SU-DHL-6 (cell line): ENCODE measurements around the gene FRZB.

ENCODE experiments used
- EZH2phosphoT487 ChIP-seq: fragments of 200-600 bp; sonication (generic), shearing (Covaris generic); conservative IDR thresholded peaks from 2 replicates; pipeline ENCODE4 v1.6.1; 2018; ENCODE audit warnings: mild to moderate bottlenecking, antibody characterized with exemption, low read length, moderate library complexity, mixed read lengths
- TF ChIP-seq, protein P1 (sequence below): fragments of 200-600 bp; sonication (generic); IDR thresholded peaks from one replicate; pipeline ENCODE4 v1.5.1; 2017; ENCODE audit warnings: antibody characterized with exemption, mild to moderate bottlenecking, low read length, moderate library complexity; ENCODE audit not compliant: insufficient read depth, poor library complexity, severe bottlenecking

GRCh38 chr2:182907081-182907830 lies 40.8 kb upstream of the FRZB start:
- TF ChIP-seq, protein P1, sequence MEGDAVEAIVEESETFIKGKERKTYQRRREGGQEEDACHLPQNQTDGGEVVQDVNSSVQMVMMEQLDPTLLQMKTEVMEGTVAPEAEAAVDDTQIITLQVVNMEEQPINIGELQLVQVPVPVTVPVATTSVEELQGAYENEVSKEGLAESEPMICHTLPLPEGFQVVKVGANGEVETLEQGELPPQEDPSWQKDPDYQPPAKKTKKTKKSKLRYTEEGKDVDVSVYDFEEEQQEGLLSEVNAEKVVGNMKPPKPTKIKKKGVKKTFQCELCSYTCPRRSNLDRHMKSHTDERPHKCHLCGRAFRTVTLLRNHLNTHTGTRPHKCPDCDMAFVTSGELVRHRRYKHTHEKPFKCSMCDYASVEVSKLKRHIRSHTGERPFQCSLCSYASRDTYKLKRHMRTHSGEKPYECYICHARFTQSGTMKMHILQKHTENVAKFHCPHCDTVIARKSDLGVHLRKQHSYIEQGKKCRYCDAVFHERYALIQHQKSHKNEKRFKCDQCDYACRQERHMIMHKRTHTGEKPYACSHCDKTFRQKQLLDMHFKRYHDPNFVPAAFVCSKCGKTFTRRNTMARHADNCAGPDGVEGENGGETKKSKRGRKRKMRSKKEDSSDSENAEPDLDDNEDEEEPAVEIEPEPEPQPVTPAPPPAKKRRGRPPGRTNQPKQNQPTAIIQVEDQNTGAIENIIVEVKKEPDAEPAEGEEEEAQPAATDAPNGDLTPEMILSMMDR = no peak
- TF ChIP-seq EZH2phosphoT487 = no peak
